A673 (cell line): ENCODE results near the gene SNED1. TPM values are rescaled to one million over a fixed set of nuclear protein-coding genes. Genes with fewer than 3 reads are reported as not detected.

Experiments used
- BruUV-seq: library from RNA; stranded (reverse); fragments of 400-500 nt; replicated peaks from 2 replicates; lab custom pipeline; 2021; lab: Mats Ljungman, UMichigan
- CTCF ChIA-PET: fragments of 300-600 bp; sonication (Branson Sonifier 250); formaldehyde crosslinking; loops from one replicate; lab custom pipeline; 2022; ENCODE audit warnings: antibody characterized with exemption; lab: Charles Lee
- POLR2A ChIA-PET: fragments of 300-600 bp; sonication (Branson Sonifier 250); formaldehyde crosslinking; loops from one replicate; lab custom pipeline; 2022; ENCODE audit warnings: antibody characterized with exemption; ENCODE audit not compliant: low non-redundant PET; lab: Charles Lee
- DNase-seq: peaks from one replicate; pipeline ENCODE4 v3.0.0-alpha.2; 2015; ENCODE audit warnings: low spot score
- H3K27ac ChIP-seq: fragments of 200-600 bp; sonication (generic); 2 replicates; pipeline ENCODE4 v1.5.1; 2016; ENCODE audit warnings: mixed run types, low read depth, mild to moderate bottlenecking, mixed read lengths, antibody characterized with exemption, low read length; ENCODE audit not compliant: poor library complexity, severe bottlenecking
- H3K27me3 ChIP-seq: fragments of 200-600 bp; sonication (generic); replicated peaks from 2 replicates; pipeline ENCODE4 v1.6.1; 2017; ENCODE audit warnings: mixed run types, low read depth, mild to moderate bottlenecking, mixed read lengths, antibody characterized with exemption, low read length; ENCODE audit not compliant: insufficient read depth, poor library complexity
- H3K36me3 ChIP-seq: fragments of 200-600 bp; sonication (generic); 2 replicates; pipeline ENCODE4 v1.6.1; 2016; ENCODE audit warnings: mixed run types, mild to moderate bottlenecking, mixed read lengths, antibody characterized with exemption, low read length; ENCODE audit not compliant: insufficient read depth, poor library complexity, severe bottlenecking
- H3K4me1 ChIP-seq: fragments of 200-600 bp; sonication (generic); 2 replicates; pipeline ENCODE4 v1.6.1; 2017; ENCODE audit warnings: mixed run types, mild to moderate bottlenecking, mixed read lengths, antibody characterized with exemption, low read length; ENCODE audit not compliant: insufficient read depth, poor library complexity, severe bottlenecking
- H3K4me3 ChIP-seq: fragments of 200-600 bp; sonication (generic); 2 replicates; pipeline ENCODE4 v1.5.1; 2016; ENCODE audit warnings: low read depth, mixed run types, mild to moderate bottlenecking, mixed read lengths, low read length; ENCODE audit not compliant: poor library complexity, severe bottlenecking
- H3K9me3 ChIP-seq: fragments of 200-600 bp; sonication (generic); 2 replicates; pipeline ENCODE4 v1.6.1; 2016; ENCODE audit warnings: mixed run types, low read depth, mild to moderate bottlenecking, mixed read lengths, antibody characterized with exemption, low read length; ENCODE audit not compliant: poor library complexity, severe bottlenecking
- EZH2 ChIP-seq: fragments of 200-600 bp; sonication (generic); IDR thresholded peaks from 2 replicates; pipeline ENCODE4 v1.6.1; 2017; ENCODE audit warnings: borderline replicate concordance, low read depth, mild to moderate bottlenecking, mixed read lengths, antibody characterized with exemption, low read length; ENCODE audit not compliant: poor library complexity, severe bottlenecking
- intact Hi-C: fragments of 100-400 bp; cut with micrococcal nuclease; formaldehyde crosslinking; loops from one replicate; pipeline ENCODE4 v1.10.0; 2022; ENCODE audit not compliant: unreplicated experiment
- total RNA-seq: library from RNA; stranded (reverse); gene quantifications from 2 replicates; pipeline ENCODE4 v1.2.3, GENCODE V29; 2021
- TF ChIP-seq, protein P1 (sequence below): fragments of 300-800, 200-600 bp; sonication (generic); conservative IDR thresholded peaks from 2 replicates; pipeline ENCODE4 v1.5.1; 2017; ENCODE audit warnings: low read depth, mild to moderate bottlenecking, antibody characterized with exemption, low read length, moderate library complexity, mixed read lengths

The SNED1 gene
- total RNA-seq, 1 experiment from 2014 or later = 3.0 TPM

DNA sequence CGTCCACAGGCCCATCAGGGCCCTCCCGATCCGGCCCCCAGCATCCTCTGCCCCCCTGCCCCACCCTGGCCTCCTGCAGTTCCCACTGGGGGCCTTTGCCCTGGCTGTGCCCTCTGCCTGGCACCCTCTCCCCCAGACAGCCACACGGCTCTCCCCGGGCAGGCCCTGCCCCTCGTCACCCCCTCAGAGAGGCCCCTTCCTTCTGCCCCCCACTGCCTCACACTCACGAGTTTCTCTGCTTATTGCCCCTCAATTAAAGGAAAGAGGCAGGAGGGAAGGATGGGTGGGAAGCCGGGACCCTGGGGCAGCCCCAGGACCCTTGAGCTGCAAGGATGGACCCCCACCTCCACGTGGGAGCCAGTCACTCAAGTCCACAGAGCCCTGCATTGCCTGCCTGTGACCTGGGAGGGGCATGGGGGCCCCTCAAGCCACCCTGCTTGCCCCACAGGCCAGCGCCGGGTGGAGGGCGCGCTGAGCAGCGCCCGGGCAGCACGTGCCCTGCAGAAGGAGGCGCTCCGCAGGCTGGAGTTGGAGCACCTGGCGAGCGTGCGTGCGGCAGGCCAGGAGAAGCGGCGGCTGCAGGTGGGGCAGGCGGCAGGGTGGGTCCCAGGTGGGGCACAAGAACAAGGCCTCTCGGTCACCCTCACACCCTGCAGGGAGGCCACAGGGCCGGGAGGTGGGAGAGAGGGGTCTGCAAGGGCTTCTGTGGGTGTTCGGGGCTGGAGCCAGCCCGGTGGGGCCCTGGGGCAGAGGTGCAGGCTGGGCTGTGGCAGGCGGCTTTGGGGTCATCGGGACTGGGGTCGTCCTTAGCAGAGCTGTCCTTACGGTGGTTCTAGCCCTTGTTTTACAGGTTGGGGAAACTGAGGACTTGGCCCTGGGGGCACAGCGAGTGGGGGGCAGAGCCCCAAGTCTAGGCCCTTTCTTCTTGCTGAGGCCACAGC, 30.5 kb upstream of the SNED1 start:
- no peaks in the 10 kb centered on the region for H3K27me3 ChIP-seq
- no peak for DNase-seq
- POLR2A ChIA-PET = no interaction called here

DNA sequence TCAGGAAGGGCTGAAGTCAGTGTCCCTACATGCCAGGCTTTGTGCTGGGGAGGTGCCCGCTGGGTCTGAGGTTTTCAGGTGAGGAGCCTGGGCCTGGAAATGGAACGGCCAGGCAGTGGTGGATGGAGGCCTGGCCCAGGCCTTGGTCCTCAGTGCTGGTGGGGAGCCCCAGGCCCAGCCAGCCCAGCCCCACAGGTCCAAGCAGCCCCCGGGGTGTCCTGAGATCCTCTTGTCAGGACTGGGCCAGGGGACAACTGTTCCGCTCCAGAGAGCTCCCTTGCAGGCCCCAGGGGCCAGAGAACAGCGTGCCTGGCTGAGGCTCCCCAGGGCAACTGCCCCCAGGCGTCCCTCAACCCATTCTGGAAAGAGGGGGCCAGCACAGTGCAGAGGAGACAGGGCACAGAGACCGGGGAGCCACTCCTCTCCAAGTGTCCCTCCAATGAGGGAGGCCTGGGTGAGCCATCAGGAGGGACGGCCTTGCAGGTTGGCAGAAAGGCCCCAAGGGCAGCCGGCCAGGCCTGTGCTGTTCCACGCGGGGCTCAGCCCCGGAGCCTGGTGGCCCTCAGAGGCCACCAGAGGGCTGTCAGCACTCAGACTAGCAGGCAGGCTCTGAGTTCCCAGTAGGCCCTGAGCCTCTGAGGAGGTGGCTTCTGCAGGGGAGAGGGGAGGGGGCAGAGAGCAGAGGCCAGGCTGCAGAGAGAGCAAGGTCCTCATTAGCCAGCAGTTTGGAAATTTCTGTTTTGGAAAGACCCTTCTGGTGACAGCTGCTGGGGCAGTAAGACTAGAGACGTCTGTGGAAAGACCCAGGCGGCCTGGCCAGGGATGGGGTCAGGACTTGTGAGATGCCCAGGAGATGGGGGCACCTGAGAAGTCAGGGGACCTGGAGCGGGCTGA, 29.4 kb upstream of the SNED1 start:
- Histone ChIP-seq H3K27ac (no peak overlapping the region), H3K4me3 (no peak overlapping the region), H3K9me3 (no peaks in the 10 kb centered on the region), H3K4me1 (peaks cover 16% of the 10 kb centered on the region), H3K36me3 (no peaks in the 10 kb centered on the region), H3K27me3 (no peaks in the 10 kb centered on the region)
- POLR2A ChIA-PET = no interaction called here
- no peak for DNase-seq
- intact Hi-C loops = no loop called here
- CTCF ChIA-PET = no interaction called here
- TF ChIP-seq EZH2 = no peak
- TF ChIP-seq, protein P1, sequence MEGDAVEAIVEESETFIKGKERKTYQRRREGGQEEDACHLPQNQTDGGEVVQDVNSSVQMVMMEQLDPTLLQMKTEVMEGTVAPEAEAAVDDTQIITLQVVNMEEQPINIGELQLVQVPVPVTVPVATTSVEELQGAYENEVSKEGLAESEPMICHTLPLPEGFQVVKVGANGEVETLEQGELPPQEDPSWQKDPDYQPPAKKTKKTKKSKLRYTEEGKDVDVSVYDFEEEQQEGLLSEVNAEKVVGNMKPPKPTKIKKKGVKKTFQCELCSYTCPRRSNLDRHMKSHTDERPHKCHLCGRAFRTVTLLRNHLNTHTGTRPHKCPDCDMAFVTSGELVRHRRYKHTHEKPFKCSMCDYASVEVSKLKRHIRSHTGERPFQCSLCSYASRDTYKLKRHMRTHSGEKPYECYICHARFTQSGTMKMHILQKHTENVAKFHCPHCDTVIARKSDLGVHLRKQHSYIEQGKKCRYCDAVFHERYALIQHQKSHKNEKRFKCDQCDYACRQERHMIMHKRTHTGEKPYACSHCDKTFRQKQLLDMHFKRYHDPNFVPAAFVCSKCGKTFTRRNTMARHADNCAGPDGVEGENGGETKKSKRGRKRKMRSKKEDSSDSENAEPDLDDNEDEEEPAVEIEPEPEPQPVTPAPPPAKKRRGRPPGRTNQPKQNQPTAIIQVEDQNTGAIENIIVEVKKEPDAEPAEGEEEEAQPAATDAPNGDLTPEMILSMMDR = no peak
- no TSS peak for BruUV-seq

More for the DNA sequence above, 30.5 kb upstream of the SNED1 start:
- intact Hi-C loops = no loop called here
- Histone ChIP-seq H3K27ac (no peak overlapping the region), H3K4me1 (peaks cover 10% of the 10 kb centered on the region), H3K36me3 (no peaks in the 10 kb centered on the region), H3K4me3 (no peak overlapping the region), H3K9me3 (no peaks in the 10 kb centered on the region)
- TF ChIP-seq, protein P1 = no peak
- TF ChIP-seq EZH2 = no peak
- CTCF ChIA-PET = no interaction called here
- BruUV-seq = no TSS peak

DNA sequence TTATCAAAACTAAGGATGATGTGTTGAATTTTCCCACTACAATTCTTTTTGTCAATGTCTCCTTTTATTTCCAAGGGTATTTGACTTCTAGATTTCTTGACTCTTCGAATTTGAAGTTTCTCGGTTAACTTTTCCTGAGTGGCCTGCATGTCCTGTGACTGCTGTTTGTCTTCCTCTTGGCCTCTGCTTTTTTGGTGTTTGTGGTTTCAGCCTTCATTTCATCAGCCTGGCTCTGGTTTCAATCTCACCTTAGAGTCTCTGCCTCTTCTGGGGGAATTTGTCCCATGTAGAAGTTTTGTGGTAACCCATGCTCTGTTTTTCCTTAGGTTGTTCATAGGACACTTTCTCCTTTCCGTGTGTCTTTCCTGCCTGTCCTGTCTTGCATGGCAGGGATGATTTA, 28.3 kb upstream of the SNED1 start:
- no peaks in the 10 kb centered on the region for H3K36me3 ChIP-seq
- intact Hi-C loops = no loop called here
- no peaks in the 10 kb centered on the region for H3K27me3 ChIP-seq
- H3K27ac ChIP-seq = no peak overlapping the region
- TF ChIP-seq, protein P1 = no peak
- TF ChIP-seq EZH2 = no peak
- peaks cover 16% of the 10 kb centered on the region for H3K4me1 ChIP-seq
- no peaks in the 10 kb centered on the region for H3K9me3 ChIP-seq
- no TSS peak for BruUV-seq
- ChIA-PET POLR2A (no interaction called here), CTCF (no interaction called here)
- no peak for DNase-seq
- H3K4me3 ChIP-seq = no peak overlapping the region
